ENCODE data around the gene ASB12.

DNA sequence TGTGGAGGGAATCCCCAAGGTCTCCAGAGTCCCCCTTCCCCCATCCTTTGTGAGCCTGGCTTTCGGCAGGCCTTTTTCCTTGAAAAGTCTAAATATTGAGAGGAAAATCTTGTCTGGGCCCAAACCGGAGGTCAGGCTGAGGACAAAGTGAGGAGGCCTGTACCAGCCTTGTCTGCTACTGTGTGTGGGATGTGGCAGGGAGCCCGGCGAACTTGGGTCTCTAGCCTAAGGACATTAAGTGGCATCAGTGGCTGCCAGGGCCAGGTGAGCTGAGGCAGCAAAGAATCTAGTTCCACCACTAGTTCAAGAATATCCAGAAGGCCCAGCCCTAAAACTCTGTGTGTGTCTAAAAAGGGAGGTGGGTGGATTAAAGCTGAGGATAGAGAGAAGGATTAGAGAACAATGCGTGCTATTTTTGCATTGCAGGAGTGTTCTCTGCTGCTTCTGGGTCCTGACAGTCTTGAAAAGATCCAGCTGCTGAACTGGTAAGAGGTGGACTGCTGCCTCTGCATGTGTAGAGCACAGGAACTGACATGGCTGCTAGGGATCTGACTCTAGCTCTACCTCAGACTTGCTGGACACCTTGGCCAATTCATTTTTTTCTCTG lies 23.7 kb downstream of the ASB12 start:
- TF ChIP-seq OSR1 (CRISPR knock-in tag; IDR thresholded peaks at IDR 0.05): no peak
- TF ChIP-seq, protein P1, sequence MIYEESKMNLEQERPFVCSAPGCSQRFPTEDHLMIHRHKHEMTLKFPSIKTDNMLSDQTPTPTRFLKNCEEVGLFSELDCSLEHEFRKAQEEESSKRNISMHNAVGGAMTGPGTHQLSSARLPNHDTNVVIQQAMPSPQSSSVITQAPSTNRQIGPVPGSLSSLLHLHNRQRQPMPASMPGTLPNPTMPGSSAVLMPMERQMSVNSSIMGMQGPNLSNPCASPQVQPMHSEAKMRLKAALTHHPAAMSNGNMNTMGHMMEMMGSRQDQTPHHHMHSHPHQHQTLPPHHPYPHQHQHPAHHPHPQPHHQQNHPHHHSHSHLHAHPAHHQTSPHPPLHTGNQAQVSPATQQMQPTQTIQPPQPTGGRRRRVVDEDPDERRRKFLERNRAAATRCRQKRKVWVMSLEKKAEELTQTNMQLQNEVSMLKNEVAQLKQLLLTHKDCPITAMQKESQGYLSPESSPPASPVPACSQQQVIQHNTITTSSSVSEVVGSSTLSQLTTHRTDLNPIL (CRISPR knock-in tag; IDR thresholded peaks at IDR 0.05; ENCODE audit: low read depth): no peak
- no peak for TF ChIP-seq RARB (CRISPR knock-in tag; IDR thresholded peaks at IDR 0.05)
- TF ChIP-seq, protein P2, sequence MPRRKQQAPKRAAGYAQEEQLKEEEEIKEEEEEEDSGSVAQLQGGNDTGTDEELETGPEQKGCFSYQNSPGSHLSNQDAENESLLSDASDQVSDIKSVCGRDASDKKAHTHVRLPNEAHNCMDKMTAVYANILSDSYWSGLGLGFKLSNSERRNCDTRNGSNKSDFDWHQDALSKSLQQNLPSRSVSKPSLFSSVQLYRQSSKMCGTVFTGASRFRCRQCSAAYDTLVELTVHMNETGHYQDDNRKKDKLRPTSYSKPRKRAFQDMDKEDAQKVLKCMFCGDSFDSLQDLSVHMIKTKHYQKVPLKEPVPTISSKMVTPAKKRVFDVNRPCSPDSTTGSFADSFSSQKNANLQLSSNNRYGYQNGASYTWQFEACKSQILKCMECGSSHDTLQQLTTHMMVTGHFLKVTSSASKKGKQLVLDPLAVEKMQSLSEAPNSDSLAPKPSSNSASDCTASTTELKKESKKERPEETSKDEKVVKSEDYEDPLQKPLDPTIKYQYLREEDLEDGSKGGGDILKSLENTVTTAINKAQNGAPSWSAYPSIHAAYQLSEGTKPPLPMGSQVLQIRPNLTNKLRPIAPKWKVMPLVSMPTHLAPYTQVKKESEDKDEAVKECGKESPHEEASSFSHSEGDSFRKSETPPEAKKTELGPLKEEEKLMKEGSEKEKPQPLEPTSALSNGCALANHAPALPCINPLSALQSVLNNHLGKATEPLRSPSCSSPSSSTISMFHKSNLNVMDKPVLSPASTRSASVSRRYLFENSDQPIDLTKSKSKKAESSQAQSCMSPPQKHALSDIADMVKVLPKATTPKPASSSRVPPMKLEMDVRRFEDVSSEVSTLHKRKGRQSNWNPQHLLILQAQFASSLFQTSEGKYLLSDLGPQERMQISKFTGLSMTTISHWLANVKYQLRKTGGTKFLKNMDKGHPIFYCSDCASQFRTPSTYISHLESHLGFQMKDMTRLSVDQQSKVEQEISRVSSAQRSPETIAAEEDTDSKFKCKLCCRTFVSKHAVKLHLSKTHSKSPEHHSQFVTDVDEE (CRISPR knock-in tag; IDR thresholded peaks at IDR 0.05): no peak
- no peak for TF ChIP-seq ZFP30 (CRISPR knock-in tag; IDR thresholded peaks at IDR 0.05)
- TF ChIP-seq, protein P3, sequence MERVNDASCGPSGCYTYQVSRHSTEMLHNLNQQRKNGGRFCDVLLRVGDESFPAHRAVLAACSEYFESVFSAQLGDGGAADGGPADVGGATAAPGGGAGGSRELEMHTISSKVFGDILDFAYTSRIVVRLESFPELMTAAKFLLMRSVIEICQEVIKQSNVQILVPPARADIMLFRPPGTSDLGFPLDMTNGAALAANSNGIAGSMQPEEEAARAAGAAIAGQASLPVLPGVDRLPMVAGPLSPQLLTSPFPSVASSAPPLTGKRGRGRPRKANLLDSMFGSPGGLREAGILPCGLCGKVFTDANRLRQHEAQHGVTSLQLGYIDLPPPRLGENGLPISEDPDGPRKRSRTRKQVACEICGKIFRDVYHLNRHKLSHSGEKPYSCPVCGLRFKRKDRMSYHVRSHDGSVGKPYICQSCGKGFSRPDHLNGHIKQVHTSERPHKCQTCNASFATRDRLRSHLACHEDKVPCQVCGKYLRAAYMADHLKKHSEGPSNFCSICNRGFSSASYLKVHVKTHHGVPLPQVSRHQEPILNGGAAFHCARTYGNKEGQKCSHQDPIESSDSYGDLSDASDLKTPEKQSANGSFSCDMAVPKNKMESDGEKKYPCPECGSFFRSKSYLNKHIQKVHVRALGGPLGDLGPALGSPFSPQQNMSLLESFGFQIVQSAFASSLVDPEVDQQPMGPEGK (CRISPR knock-in tag; IDR thresholded peaks at IDR 0.05; ENCODE audit: borderline replicate concordance): no peak
- no peak for TF ChIP-seq ZNF8 (CRISPR knock-in tag; IDR thresholded peaks at IDR 0.05)
- no peak for TF ChIP-seq BACH2 (CRISPR knock-in tag; IDR thresholded peaks at IDR 0.05; ENCODE audit: borderline replicate concordance)
- no peak for TF ChIP-seq ZC3H10 (CRISPR knock-in tag; IDR thresholded peaks at IDR 0.05)
- no peak for TF ChIP-seq ZFP3 (CRISPR knock-in tag; IDR thresholded peaks at IDR 0.05)
- no peak for TF ChIP-seq ISL1 (CRISPR knock-in tag; IDR thresholded peaks at IDR 0.05)
